Activated CD4-positive, alpha-beta T cell treated with anti-CD3 and anti-CD28 coated beads, Interleukin-2, amount 50 U/mL, for 16 hours (primary cell): ENCODE data around the gene MLLT1.

Experiments used
- DNase-seq: peaks from one replicate; pipeline ENCODE4 v3.0.0-alpha.2; 2020

The MLLT1 gene

DNA sequence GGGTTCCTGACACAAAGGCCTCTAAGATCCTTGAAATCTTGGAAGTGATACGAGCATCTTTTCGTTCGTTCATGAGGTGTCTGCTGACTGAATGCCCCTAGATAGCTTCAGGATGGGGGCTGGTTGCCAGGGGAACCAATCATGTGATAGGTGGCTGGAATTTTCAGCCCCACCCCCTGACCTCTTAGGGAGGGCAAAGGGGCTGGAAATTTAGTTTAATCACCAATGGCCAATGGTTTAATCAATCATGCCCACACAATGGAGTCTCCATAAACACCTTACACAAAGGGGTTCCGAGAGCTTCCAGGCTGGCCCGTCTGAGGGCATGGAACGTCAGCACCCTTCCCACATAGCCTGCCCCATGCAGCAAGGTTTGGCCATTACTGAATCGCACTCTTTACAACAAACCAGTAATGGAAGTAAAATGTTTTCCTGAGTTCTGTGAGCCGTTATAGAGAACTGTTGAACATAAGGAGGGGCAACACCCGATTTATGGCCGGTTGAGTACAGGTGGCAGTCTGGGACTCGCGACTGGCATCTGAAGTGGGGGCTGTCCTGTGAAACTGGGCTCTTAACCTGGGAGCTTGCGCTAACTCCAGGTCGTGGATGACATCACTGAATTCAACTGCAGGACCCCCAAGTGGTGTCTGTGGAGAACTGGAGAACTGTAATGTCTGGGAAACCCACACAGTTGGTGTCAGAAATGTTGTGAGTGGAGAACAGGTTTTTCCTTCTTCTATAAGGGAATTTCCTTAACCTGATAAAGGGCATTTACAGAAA, 25.6 kb downstream of the MLLT1 start:
- DNase-seq = no peak

DNA sequence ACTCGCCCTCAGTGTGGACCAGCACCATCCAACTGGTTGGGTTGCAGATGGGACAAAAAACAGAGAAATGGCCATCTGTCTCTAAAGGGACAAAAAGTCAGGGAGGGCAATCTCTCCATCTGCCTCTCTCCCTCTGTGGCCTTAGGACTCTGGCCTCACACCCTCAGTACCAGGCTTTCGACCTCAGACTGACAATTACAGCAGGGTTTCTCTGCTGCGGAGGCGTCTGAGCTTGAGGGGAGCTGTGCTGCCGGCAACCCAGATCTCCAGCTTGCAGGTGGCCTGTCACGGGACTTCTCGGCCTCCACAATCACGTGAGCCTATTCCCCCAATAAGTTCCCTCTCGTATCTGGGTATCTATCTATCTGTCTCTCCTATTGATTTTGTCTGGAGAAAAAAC, 27.7 kb downstream of the MLLT1 start:
- DNase-seq = no peak

- DNase-seq = no peak
Observed at GRCh38 chr19:6250909-6251308, 28.9 kb downstream of the MLLT1 start.

- DNase-seq = no peak
Observed at GRCh38 chr19:6250024-6250615, 29.7 kb downstream of the MLLT1 start.

DNA sequence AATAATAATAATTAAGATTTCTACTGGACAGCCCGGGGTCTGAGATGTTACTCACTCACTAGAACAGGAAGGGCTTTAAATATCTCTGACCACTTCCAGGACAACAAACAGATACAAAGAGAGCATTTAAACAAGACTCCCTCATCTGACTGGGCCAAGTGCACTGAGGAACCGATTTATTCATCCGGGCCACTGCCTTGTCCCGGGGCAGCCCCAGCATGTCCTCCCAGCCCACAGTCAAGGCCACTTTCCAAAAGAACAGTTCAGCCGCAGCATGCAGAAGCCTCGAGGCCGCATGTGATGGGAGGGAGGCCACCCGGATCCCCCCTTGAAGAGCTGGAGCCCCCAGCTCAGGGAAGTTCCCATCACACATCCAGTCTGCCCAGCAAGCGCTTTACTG, 30.5 kb downstream of the MLLT1 start:
- no peak for DNase-seq

- no peak for DNase-seq
Observed at GRCh38 chr19:6248844-6249243, 30.9 kb downstream of the MLLT1 start.

- no peak for DNase-seq
Observed at GRCh38 chr19:6248341-6248740, 31.4 kb downstream of the MLLT1 start.

DNA sequence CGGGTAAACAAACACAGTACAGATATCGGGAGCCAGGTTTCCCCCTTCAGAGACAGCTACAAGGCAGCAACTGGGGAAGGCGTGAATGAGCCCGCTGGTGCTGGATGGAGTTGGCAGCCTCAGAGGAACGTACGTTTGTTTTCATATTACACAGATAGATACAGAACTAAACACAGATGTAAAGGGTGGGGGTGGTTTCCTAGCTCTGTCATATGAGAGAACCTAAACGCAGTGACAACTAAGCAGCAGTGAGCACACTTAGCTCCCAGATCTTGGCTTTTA, 32.8 kb downstream of the MLLT1 start:
- DNase-seq = no peak

GRCh38 chr19:6246174-6247006, 33.4 kb downstream of the MLLT1 start:
- no peak for DNase-seq

DNA sequence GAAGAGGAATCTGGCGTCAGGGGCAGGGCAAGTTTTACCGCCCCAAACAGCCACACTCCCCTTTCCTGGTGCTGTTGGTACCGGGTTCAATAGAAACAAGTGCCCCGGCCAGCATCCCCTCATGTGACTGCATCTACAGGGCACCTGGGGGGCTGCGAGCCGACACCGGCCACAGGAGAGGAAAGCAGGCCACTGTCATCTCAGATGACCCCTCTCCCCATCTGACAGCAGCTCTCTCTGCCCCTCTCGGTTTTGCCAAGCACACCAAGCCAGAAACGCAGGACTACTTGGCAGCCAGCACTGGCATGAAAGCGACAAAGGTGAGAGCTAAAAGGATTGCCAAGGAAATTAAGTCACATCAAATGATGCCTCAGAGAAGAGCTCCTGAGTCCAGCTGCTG, 37.1 kb downstream of the MLLT1 start:
- DNase-seq = no peak

DNA sequence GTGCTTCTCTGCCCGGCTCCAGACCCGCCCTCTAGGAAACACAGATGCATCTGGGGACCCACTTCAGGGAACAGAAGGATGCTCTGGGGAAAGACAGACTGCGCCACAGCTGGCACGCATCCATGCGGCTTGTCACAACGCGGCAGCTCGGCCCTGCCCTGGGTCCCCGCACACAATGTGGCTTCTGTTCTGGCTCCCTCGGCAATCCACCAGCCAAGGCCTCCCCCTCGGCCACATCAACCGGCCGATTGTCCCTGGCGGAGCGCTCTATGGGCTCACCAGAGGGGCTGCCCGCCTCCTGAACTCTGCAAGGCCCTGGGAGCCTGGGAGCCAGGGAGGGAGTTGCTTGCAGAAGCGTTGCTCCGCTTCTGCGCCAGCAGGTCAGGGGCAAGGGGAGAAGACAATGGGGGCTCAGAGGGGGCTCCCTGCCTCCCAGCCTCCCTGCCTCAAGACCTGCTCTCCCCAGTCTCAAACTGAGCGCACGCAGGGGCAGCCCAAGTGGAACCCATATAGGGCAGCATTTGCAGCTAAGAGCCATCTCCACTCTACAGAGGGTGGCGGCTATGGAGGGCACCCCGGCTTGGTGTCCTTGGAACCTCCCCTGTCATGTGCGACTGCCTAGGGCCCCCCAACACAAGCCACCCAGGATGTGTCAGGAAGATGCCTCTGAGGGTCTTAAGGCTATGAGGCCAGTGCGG, 37.9 kb downstream of the MLLT1 start:
- no peak for DNase-seq

GRCh38 chr19:6241056-6241455, 38.7 kb downstream of the MLLT1 start:
- no peak for DNase-seq

- DNase-seq = no peak
Observed at GRCh38 chr19:6239871-6240676, 39.7 kb downstream of the MLLT1 start.

DNA sequence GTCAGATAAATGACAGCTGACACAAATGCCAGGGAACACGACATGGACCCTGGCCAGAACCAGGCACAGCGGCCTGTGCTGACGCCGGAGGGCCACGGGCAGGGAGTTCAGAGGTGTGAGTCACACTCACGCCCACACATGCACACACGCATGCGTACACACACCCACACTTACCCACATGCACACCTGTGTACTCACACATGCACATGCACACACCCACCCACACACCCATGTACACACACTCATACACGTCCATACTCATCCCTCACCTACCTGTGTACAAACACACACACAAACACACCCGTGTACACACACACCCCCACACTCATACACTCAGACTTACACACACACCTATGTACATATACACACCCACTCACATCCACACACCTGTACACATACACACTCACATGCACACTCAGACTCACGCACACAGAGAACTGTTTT, 40.4 kb downstream of the MLLT1 start:
- no peak for DNase-seq

- DNase-seq = no peak
Observed at GRCh38 chr19:6238643-6239281, 41.0 kb downstream of the MLLT1 start.

DNA sequence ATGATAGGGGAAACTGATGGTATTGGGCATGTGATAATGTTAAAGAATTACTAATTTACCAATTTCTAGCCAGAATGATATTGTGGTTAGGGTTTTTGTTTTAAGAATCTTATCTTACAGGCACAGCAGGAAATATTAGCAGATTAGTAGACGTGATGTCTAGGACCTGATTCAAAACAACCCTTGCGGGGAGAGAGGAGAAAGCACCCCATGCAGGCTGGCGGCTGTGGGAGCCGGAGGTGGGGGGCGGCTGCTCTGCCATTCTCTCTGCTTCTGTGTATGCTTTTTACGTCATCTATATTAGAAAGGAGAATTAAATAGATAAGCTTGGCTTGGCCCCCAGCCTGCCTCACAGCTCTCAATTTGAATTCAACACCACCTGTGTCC, 41.5 kb downstream of the MLLT1 start:
- DNase-seq = peak; percentile 18

GRCh38 chr19:6236310-6237291, 43.2 kb downstream of the MLLT1 start:
- DNase-seq = no peak

- no peak for DNase-seq
Observed at GRCh38 chr19:6235031-6235951, 44.5 kb downstream of the MLLT1 start.

- no peak for DNase-seq
Observed at GRCh38 chr19:6234527-6234926, 45.2 kb downstream of the MLLT1 start.
